Measurements from ENCODE around the gene MED13.

Gene MED13

GRCh38 chr17:62064791-62065563, at the start of gene MED13:
TSS of gene MED13 (minus strand) at chr17:62065278. CDS start at chr17:62065205, 73 bp downstream.
- DNase-seq, result peak; percentile 82

- no peak for DNase-seq
These were observed 47.2 kb upstream of the MED13 start for GRCh38 chr17:62112229-62112628.

- no peak for DNase-seq
These were observed 46.6 kb upstream of the MED13 start for GRCh38 chr17:62111562-62112171.

DNA sequence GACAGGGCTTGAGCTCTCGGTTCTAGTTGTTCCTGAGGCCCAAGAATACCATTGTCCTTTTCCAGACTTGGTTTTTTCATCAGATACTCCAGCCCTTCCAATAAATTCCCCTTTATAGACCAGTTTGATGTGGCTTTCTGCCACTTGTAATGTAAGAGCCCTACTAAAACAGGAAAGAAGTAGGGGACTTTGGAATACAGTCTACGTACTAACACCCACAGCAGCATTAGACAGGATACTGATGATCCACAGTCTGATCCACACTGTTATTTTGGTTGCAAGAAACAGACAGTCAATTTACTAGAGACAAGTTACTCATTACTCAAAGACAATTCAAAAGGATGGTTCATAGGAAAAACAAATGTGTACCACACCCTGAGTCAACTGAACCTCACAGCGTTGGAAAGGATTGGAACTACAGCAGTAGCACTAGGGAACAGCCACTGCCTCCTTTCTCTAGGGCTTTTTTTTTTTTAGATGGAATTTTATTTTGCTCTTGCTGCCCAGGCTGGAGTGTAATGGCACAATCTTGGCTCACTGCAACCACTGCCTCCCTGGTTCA, 45.9 kb upstream of the MED13 start:
- no peak for DNase-seq

- no peak for DNase-seq
These were observed 44.8 kb upstream of the MED13 start for GRCh38 chr17:62109924-62110323.

DNA sequence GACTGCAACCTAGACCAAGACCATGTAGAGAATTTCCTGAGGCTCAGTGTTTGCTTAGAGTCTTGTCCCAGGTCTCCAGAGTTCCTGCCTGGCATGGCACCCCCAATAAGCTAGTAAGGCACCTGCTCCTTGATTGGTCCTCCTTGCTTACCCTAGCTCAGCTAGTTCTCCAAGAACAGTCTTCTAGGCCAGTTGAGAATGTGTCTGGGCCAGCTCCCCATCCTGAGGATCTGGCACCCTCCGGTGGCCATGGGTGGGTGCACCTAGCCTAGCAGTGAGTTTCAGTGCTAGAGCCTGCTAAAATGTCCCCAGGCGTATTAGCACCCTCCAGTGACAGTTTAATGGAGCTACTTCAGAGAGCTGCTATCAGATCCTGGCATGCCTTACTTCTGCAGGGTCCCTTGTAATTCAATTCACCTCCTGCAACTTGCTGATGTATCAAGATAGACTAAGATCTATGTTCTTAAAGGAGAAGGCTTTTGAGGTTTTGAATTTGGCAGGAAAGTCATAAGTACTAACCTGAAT, 44.4 kb upstream of the MED13 start:
- peak; percentile 92 for DNase-seq

DNA sequence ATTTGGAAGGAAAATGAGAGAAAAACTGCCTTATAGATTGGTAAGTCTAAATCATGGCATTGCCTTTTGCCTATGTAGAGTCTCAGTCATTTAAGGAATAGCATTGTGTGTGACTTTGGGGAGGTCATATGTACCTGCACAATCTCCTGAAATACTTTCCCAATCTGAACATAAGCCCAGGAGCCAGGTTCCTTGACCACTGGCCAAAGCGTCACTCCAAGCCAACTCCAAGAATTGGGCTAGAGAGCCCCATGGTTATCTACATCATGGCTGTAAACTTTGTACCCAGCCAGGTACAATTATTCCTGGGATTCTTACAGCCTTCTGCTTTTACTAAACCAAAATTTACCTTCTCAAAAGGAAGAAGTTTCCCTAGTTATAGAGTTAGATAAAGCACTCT, 40.8 kb upstream of the MED13 start:
- no peak for DNase-seq

GRCh38 chr17:62105357-62105756, 40.3 kb upstream of the MED13 start:
- DNase-seq, result no peak

DNA sequence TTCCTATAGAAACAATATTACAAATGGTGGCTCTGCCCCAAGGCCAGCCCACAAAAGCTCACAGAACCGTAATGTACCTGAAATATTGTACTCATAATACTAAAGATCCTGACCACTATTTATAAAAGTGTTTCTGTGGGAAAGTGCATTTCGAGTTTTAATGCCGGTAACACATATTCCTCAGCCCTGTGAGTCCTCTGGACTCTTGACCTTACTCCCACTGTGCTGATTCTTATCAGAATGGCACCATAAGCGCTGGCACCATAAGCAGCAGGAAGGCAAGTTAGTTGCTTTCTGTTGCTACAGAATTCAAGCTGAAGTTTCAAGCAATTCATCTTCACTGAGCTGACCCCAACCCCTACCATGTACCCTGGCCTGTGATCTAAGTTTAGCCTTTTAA, 36.4 kb upstream of the MED13 start:
- no peak for DNase-seq

- DNase-seq, result no peak
These were observed 36.0 kb upstream of the MED13 start for GRCh38 chr17:62101090-62101489.

GRCh38 chr17:62100055-62100454, 35.0 kb upstream of the MED13 start:
- no peak for DNase-seq

DNA sequence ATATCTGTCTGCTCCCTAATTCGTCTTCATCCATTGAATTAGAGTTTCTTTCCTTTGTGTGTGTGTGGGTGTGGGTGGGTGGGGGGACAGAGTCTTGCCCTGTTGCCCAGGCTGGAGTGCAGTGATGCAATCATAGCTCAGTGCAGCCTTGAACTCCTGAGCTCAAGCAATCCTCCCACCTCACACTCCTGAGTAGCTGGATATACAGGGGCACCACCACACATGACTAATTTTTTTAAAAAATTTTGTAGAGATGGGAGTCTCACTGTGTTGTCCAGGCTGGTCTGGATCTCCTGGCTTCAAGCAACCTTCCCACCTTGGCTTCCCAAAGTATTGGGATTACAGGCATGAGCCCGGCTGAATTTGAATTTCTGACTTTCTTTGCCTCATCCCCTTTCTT, 34.5 kb upstream of the MED13 start:
- no peak for DNase-seq

DNA sequence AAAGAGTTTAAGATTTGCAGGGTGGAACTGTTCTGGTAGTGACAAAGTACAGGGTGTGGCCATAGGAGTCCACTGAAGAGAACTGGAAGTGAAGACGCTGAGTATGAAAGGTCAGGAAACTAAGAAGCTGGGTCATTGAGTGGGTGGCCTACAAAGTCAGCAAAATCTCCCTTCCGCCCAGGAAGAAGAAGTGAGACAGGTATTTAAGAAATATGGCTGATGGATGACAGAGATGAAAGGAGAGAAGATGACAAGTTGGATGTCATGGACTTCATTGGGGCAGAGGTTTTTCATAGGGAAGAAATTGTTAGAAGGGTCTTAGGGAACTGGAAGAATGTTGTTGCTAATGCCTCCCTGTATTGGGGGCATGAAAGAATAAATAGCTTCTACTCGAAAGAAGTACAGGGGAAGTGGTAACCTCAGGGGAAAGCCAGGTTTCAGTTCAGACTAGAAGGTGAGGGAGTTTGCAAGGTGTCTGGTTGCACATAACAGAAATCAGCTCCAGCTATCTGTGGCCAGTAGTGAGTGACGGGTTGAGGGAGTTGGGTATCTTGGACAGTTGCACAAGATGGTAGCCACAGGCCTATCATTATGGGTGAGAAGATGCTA, 33.6 kb upstream of the MED13 start:
- DNase-seq, result no peak

GRCh38 chr17:62096401-62096670, 31.3 kb upstream of the MED13 start:
- DNase-seq, result no peak

GRCh38 chr17:62094175-62094574, 29.1 kb upstream of the MED13 start:
- no peak for DNase-seq

GRCh38 chr17:62093188-62094155, 28.4 kb upstream of the MED13 start:
- DNase-seq, result no peak

- DNase-seq, result no peak
These were observed 27.7 kb upstream of the MED13 start for GRCh38 chr17:62092784-62093183.

GRCh38 chr17:62091804-62092203, 26.7 kb upstream of the MED13 start:
- no peak for DNase-seq

DNA sequence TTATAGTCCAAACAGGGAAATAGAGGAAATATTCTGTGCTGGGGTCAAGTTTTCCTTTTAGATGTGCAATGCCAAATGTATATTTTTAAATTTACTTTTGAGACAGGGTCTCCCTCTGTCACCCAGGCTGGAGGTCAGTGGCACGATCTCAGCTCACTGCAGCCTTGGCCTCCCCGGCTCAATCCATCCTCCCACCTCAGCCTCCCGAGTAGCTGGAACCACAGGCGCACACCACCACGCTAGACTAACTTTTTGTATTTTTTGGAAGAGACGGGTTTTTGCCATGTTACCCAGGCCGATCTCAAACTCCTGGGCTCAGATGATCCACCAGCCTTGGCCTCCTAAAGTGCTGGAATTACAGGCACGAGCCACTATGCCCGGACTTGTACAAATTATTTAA, 25.8 kb upstream of the MED13 start:
- DNase-seq, result no peak

DNA sequence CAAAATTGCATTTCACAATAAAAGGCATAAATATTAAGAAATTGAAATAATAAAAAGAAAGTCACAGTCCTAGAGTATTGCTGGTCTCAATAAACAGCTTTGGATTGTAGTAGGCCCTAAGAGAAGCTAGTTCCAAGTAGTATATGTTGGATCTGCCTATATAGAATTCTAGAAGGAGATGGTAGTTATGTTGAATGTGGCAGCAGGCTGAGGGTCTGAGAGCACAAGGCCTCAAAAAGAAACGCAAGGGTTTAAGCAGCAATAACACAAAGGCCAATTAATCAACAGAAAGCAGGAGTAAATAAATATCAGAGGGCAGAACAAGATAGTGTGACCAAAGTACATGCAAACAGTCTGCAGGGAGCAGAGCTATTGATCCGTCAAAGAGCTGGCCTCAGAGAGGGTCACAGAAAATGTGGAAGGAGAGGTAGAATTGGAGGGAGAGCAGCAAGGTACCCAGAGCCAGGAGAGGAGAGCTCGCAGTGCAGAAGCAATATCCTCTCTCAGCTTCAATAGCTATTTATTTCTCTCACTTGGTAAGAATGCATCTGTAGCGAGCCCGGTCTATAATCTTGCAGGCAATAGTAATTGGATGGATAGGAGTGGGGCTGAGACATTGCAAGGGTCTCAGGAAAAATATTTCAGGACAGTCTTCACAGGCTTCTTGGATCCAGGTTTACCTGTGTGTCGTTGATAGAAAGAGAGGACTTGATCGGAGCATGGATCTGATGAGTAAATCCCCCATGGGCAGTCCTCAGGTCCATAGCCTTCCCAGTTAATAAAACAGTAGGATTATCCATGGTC, 25.1 kb upstream of the MED13 start:
- no peak for DNase-seq

DNA sequence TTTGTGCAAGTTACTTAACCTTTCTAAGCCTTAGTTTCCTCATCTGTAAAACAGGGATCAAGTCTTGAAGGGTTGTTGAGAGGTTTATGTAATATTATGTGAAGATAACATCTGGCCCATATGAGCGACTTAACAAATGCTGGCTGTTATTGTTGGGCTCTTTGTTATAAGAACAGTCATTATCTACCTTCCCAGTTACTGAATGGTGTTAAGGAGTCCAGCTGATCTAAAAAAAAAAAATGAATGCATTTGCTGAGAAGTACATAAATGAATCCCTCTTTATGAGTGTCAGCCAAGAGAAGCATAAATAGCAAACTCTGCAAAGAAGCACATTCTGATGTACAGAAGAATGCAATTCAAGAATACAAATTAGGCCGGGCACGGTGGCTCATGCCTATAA, 24.3 kb upstream of the MED13 start:
- DNase-seq, result no peak

DNA sequence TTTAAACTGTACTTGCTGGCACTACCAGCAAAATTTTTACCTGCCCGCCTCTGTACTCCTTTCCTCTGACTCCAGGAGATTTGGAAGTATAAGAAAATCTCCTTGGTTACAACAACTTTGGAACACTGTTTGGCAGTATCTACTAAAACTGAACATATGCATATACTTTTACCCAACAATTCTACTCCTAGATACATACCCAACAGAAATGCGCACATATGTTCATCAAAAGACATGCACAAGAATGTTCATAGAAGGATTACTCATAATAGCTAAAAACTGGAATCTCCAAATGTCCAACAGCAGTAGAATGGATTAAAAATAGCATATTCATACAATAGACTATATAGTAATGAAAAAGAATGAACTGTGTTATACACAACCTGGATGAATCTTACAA, 21.7 kb upstream of the MED13 start:
- no peak for DNase-seq
